Gastroesophageal sphincter (tissue), 4 donors: ENCODE data around the gene SLIT3. TPM values are rescaled to one million over a fixed set of nuclear protein-coding genes. Genes with fewer than 3 reads are reported as not detected.

Experiments used
- ATAC-seq: fragments of 150-250 bp; one replicate; pipeline ENCODE4 v1.9.1; 2016; ENCODE audit warnings: mild to moderate bottlenecking, moderate library complexity
- H3K27ac ChIP-seq, 4 donors: fragments of 200-600 bp; sonication (generic) in 3 of 4; 1 replicate in 3 of 4; 2 replicates in 1 of 4; pipeline ENCODE4 v1.5.1; 2016 to 2019
- H3K27me3 ChIP-seq: fragments of 200-600 bp; sonication (generic); one replicate; pipeline ENCODE4 v1.5.1; 2019
- H3K36me3 ChIP-seq, 2 donors: fragments of 200-600 bp; sonication (generic); one replicate each; pipeline ENCODE4 v1.5.1; 2019; ENCODE audit warnings: control low read depth in 1 of 2
- H3K4me1 ChIP-seq, 3 donors: fragments of 200-600 bp; sonication (generic); 1 replicate in 2 of 3; 2 replicates in 1 of 3; pipeline ENCODE4 v1.5.1; 2016 to 2019; ENCODE audit warnings: control low read depth in 2 of 3
- H3K4me3 ChIP-seq, 2 donors: fragments of 200-600 bp; sonication (generic); one replicate each; pipeline ENCODE4 v1.5.1; 2019; ENCODE audit warnings: mild to moderate bottlenecking in 1 of 2, moderate library complexity in 1 of 2
- H3K9me3 ChIP-seq, 3 donors: fragments of 200-600 bp; sonication (generic); one replicate each; pipeline ENCODE4 v1.5.1; 2017 to 2019; ENCODE audit warnings: control low read depth in 2 of 3
- EP300 ChIP-seq: sonication (generic); formaldehyde crosslinking; IDR thresholded peaks from one replicate; pipeline ENCODE4 v1.6.1; 2017; ENCODE audit warnings: antibody characterized with exemption, mild to moderate bottlenecking
- POLR2A ChIP-seq, 2 donors: fragments of 450-650 bp; IDR thresholded peaks; one replicate each; pipeline ENCODE4 v1.6.1; 2017; ENCODE audit warnings: antibody characterized with exemption in 2 of 2, mild to moderate bottlenecking in 2 of 2, moderate library complexity in 1 of 2
- POLR2AphosphoS5 ChIP-seq: sonication (generic); formaldehyde crosslinking; IDR thresholded peaks from one replicate; pipeline ENCODE4 v1.6.1; 2017; ENCODE audit warnings: antibody characterized with exemption
- WGBS, 2 donors: methylation state at CpG; one replicate each; pipeline ENCODE4 v1.1.5; 2018; ENCODE audit warnings: low coverage in 1 of 2; 5-methylcytosine and 5-hydroxymethylcytosine counted together
- total RNA-seq, 4 donors: library from RNA; depleted of rRNA; stranded (reverse); fragments of >200 nt; gene quantifications; one replicate each; pipeline ENCODE4 v1.1.0, GENCODE V29; 2016
- TF ChIP-seq, protein P1 (sequence below), 4 experiments: fragments of 200-600 bp in 2 of 4; fragments of 450-650 bp in 2 of 4; sonication (generic) in 1 of 4; IDR thresholded peaks; one replicate each; pipeline ENCODE4 v1.5.1; 2017 to 2019; ENCODE audit warnings: antibody characterized with exemption in 4 of 4, mild to moderate bottlenecking in 2 of 4, moderate library complexity in 2 of 4

The SLIT3 gene
- total RNA-seq, 4 donors from 2014 or later, result 29.6 to 76.3 (median 31.1) TPM

DNA sequence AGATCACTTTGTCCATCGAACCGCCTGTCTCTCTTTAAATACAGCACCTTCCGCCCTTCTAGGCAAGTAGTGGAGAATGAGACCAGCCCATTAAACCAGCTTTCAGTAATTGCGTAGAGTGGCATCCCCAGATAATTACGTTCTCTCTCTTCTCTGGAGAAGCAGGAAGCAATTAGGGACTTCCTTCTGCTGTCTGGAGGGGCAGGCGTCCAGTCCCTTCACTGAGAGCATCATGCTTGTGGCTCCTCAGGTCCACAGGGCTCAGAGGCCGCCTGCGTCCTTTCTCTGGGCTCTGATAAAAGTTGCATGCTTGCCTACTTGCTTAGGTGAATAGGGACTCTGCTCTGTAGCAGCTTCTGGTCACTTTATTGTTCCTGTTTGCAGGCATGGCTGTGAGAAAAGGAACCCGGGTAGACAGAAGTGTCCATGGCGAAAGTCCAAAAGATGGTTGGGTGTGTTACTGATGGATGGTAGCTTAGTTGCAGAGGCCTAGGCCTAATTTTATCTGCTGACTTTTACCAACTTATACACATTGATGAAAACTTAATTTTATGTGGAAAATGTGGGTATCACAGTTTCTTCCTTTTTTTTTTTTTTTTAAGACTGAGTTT lies 422.7 kb downstream of the SLIT3 start:
- Histone ChIP-seq H3K27me3 (no peaks in the 10 kb centered on the region), H3K4me1 (no peaks in the 10 kb centered on the region), H3K9me3 (no peaks in the 10 kb centered on the region), H3K36me3 (peaks cover 0 to 6% of the 10 kb centered on the region in 2 donors), H3K4me3 (no peak overlapping the region), H3K27ac (no peak overlapping the region)
- TF ChIP-seq, protein P1, sequence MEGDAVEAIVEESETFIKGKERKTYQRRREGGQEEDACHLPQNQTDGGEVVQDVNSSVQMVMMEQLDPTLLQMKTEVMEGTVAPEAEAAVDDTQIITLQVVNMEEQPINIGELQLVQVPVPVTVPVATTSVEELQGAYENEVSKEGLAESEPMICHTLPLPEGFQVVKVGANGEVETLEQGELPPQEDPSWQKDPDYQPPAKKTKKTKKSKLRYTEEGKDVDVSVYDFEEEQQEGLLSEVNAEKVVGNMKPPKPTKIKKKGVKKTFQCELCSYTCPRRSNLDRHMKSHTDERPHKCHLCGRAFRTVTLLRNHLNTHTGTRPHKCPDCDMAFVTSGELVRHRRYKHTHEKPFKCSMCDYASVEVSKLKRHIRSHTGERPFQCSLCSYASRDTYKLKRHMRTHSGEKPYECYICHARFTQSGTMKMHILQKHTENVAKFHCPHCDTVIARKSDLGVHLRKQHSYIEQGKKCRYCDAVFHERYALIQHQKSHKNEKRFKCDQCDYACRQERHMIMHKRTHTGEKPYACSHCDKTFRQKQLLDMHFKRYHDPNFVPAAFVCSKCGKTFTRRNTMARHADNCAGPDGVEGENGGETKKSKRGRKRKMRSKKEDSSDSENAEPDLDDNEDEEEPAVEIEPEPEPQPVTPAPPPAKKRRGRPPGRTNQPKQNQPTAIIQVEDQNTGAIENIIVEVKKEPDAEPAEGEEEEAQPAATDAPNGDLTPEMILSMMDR (IDR thresholded peaks at IDR 0.05), result no peak
- TF ChIP-seq POLR2A (IDR thresholded peaks at IDR 0.05), result no peak
- no peak for TF ChIP-seq POLR2AphosphoS5
- TF ChIP-seq EP300, result no peak
- no peak for ATAC-seq
- WGBS, 2 donors, result 73 to 74% methylated on average over 5 to 9 of the region's 10 CpGs

DNA sequence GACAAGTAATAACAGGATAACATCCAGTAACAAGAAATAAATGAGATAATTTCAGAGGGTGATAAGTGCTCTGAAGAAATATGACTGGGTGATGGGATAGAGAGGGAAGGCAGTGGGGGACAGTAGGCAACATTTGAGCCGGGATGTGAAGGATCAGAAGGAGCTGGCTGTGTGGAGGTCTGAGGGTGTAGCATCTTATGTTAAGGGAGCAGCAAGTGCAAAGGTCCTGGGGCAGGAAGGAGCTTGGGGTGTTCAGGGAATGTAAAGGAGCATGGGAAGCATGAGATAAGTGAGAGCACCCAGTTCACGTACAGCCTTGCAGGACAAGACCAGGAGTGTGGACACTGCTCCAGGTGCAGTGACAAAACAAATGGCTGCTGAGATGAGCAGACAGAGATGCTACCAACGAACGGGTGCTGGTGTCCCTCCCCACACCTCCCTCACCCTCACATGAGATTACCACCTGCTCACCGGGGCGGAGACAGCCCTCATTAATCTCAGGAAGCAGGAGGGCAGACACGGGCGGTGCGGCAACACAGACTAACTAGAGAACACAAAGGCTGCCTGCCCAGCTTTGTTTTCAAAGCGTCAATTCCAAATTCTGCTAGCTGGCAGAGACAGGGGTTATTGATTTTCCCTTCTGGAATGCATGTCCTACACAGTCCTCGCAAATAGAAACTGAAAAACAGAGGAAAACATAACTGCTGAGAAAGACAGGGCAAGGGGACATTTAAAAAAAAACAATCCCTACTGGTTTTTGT lies 423.6 kb downstream of the SLIT3 start:
- Histone ChIP-seq H3K36me3 (peaks cover 0 to 6% of the 10 kb centered on the region in 2 donors), H3K27me3 (no peaks in the 10 kb centered on the region), H3K27ac (no peak overlapping the region), H3K4me3 (no peak overlapping the region), H3K9me3 (no peaks in the 10 kb centered on the region), H3K4me1 (no peaks in the 10 kb centered on the region)
- no peak for ATAC-seq
- TF ChIP-seq EP300, result no peak
- no peak for TF ChIP-seq POLR2AphosphoS5
- no peak for TF ChIP-seq POLR2A (IDR thresholded peaks at IDR 0.05)
- TF ChIP-seq, protein P1 (IDR thresholded peaks at IDR 0.05), result no peak
- 56 to 60% methylated on average over 2 to 6 of the region's 11 CpGs for WGBS, 2 donors

DNA sequence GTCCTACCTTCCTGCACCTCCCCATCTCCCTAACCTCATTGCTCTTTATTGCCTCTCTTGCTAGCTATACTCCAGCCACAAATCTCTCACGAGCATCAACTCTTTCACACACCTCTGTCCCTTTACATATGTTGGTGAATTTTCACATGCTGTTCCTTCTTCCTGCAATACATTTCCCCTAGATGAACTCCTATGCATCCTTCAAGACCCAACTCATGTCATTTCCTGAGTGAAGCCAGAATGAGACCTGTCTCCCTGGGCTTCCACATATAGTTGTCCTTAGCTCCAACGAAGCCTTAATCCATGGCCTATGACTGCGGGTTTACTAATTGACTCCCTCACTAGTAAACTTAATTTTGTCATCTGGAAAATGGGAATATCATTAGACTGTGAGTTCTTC lies 424.5 kb downstream of the SLIT3 start:
- ATAC-seq, result no peak
- WGBS, 2 donors, result 96 to 97% methylated on average over 3 of the region's 3 CpGs
- H3K36me3 ChIP-seq, result no peaks in the 10 kb centered on the region
- no peak overlapping the region for H3K27ac ChIP-seq
- no peak for TF ChIP-seq POLR2AphosphoS5
- TF ChIP-seq EP300, result no peak
- no peak for TF ChIP-seq POLR2A (IDR thresholded peaks at IDR 0.05)
- TF ChIP-seq, protein P1 (IDR thresholded peaks at IDR 0.05), result no peak
- no peaks in the 10 kb centered on the region for H3K4me1 ChIP-seq
- H3K4me3 ChIP-seq, result no peak overlapping the region
- H3K27me3 ChIP-seq, result no peaks in the 10 kb centered on the region
- no peaks in the 10 kb centered on the region for H3K9me3 ChIP-seq

DNA sequence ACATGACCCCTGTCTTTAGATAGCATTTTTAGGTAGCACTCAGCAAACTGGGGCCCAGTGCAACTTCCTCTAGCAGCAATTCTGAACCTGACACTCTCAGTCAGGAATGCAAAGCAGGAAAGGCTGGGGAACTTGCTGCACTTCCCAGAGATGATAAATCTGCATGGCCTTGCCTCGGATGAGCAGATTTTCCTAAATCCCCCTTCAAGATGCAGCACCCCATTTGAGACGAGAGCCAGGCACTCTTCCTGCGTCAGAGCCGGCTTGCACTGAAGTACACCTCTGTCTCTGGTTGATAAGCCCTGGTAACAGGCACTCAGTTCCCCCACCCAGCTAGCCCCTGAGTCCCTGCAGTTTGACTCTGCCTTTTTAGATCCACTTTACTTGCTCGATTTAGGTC lies 425.1 kb downstream of the SLIT3 start:
- Histone ChIP-seq H3K36me3 (no peaks in the 10 kb centered on the region), H3K27ac (no peak overlapping the region), H3K9me3 (no peaks in the 10 kb centered on the region), H3K27me3 (no peaks in the 10 kb centered on the region), H3K4me1 (no peaks in the 10 kb centered on the region), H3K4me3 (no peak overlapping the region)
- TF ChIP-seq POLR2A (IDR thresholded peaks at IDR 0.05), result no peak
- TF ChIP-seq POLR2AphosphoS5, result no peak
- TF ChIP-seq, protein P1 (IDR thresholded peaks at IDR 0.05), result no peak
- TF ChIP-seq EP300, result no peak
- 64% methylated on average over 5 of the region's 5 CpGs; no CpG with 5 or more reads in 1 of the 2 donors for WGBS, 2 donors
- no peak for ATAC-seq
